Measurements from ENCODE around the gene DIAPH2.

Gene DIAPH2

DNA sequence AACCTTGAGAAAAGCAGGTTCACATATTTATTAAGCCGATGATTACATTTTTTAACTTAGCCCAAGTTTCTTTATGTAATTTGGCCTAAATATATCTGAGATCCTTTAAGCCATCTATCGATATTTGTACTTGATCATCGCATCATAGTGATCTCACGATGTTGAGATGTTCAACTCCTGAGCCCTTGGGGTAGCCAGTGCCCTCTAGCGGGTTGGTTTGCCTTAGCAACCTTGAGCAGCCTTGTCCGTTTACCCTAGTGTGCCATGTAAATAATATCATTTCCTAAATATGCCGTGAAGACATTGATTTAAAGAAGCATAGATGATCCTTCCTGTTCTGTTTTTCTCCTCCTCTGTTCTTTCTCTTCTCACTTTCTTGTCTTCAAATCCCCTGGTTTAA is 631.3 kb downstream of the DIAPH2 start:
- no peak for DNase-seq

DNA sequence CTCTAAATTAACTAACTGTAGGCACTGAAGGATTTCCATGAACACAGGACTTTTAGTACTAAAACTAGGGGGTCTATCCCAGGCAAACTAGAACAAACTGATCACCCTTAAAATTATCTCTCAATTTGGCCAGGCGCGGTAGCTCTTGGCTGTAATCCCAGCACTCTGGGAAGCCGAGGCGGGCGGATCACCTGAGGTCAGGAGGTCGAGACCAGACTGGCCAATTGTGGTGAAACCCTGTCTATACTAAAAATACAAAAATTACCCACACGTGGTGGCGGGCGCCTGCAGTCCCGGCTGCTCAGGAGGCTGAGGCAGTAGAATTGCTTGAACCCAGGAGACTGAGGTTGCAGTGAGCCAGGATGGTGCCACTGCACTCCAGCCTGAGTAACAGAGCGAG is 635.7 kb downstream of the DIAPH2 start:
- no peak for DNase-seq

DNA sequence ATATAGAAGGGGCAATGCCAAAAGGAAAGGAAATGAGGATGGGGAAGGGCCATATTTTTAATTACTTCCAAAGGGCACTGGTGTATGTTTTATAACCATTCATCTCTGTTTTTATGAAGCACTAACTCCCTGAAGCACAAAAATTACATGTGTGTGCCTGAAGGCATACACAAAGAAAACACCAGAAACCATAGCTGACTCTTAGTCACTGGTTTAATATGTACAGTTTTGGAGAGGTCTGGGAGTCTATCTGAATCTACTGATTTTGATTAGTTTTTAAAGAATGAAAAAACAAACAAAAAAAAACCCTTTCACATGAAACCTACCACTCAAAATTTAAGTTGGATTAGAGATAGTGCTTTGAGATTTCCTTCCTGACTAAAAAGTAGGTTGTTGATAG is 637.8 kb downstream of the DIAPH2 start:
- DNase-seq: no peak

DNA sequence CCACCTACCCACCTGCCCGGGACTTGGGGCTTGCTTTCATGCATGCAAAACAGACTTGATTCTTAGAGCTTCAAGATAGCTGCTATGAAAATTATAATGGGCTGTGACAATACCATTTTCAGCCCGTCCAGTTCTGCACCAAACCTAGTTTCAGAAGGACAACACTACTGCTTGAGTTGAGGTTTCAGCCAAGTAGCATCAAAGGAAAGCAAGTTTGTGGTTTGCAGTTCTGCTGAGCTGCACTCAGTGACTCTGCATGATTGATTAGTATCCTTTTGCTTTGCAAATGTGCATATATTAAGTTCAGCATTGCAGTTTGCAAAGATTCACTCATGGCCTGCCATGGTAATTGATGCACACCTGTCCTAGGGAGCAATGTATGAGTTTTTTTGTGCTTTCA is 641.8 kb downstream of the DIAPH2 start:
- DNase-seq: no peak

DNA sequence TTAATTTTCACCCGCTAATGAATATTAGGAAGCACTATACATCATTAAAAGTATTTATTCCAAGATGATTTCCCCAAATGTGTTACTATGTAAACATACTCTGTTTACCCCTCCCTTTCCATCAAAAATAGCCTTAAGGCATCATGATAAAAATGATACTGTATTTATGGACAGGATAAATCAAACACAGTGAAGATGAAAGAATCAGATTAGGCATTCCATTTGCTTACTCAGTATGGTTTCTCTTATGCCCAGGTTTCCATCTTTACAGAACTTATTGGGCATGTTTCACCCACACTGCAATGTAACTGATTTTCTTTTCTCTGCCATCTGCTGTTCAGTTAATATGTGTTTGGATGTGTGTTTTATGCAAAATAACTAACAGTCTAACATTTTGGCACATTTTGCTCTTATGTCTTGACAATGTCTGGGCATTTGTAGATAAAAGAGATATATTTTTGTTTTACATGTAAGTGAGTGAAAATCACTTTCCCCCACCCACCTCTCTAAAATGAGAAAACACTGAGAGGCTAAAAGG is 644.3 kb downstream of the DIAPH2 start:
- DNase-seq: no peak

DNA sequence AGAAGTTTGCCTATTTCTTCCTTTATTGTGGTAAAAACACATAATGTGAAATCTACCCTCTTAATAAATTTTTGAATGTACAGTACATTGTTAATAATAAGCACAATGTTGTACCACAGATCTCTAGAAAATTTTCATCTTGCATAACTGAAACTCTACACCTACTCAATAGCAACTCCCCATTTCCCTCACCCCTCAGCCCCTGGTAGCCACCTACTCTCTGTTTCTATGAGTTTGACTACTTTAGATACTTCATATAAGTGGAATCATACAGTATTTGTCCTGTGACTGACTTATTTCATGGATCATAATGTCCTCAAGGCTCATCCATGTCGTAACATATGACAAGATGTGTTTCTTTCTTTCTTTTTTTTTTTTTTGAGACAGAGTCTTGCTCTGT is 645.5 kb downstream of the DIAPH2 start:
- no peak for DNase-seq

DNA sequence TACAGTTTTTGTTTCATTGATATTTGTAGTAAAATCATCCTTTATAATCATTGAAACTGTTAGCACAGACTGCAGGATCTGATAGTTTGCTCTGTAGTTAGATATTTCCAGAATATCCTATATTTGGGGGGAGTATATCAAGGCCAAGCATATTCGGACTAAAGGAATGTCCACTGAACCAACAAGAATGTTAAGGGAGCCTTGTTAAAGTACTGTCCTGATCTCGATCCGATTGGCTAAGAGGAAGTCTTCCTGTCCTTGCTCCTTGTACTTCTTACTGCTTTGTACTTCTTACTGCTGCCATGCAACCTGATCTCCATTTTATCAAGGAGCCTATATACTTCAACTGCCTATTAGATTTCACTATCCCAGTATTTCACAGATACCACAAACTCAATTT is 648.3 kb downstream of the DIAPH2 start:
- DNase-seq: no peak

DNA sequence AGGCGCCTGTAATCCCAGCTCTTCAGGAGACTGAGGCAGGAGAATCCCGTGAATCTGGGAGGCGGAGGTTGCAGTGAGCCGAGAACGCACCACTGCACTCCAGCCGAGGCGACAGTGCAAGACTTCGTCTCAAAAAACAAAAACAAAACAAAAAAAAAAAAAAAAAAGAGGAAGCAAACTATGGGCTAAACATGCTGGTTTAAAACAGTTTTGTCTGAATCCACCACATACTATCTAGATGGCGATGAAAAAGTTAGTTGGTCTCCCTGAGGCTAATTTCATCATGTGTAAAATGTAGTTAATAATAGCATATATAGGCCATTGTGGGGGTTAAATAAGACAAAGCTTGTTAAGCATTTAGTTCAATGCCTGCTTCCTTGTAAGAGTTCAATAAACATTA is 650.2 kb downstream of the DIAPH2 start:
- DNase-seq: no peak

DNA sequence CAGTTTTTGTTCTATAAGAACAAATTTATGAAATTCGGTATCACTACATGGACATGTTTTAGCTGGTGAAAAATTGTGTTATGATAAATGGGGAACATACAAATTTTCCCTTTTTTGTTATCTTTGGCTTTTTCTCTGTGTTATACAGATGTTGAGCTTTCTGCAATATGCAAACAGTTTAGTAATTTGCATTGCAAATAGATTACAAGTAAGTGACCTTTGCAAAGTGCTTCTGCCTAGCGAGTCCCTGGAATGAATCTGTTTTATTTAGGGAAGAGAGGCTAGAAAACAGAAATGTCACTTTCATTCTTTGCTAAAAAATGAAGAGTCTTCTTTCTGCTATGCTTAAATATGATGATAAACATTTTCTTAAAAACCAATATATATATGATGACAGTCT is 660.1 kb downstream of the DIAPH2 start:
- no peak for DNase-seq

DNA sequence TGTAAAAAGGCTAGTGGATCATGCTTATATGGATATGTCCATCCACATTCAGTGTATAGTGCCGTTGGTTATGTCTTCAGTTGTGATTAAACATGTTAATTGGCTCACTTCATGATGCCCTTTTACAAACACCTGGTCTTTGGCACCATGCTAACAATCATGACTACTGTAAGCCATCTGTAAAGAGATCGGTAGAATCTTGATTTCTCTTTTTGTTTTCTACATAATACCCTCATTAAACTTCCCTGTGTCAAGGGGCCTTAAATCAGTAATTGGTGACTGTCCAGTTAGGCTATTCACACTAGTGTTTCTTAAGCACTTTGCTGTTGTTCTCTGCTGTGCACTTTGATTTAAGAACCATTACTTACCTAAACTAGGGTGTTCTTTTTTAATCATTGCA is 674.3 kb downstream of the DIAPH2 start:
- DNase-seq: no peak

DNA sequence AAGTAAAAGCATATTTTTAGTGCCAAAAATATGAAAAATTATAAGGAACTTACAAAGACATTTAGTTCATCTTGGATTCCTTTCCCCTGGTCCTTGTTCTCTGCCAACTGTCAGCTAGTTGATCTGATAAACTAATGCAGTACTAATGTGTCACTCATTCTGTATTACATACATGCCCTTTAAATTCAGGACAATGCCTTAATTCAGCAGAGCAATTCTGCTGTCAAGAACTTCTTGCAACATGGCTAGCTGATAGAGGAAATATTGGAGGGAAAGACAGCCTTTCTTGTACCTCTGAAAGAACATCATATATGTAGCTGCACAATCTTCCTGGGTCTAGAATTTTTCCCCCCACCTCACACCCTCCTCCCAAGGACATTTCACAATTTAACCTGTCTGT is 679.2 kb downstream of the DIAPH2 start:
- DNase-seq: no peak

DNA sequence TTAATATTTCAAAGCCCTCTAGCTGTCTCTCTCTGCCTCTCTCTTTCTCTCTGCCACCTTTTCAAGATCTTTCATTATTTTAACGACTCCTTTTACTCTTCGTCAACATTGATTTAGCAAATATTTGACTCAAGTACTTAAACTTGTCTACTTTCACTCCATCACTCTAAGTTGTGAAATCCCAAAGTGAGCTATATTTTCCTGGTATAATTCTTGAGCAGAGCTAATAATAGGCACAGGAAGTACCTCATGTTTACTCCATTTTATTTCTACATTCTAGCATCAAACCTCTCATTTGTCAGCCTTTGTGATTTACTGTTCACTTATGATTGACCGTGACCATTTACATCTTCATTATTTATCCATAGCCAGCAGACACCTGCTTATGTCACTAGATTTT is 681.6 kb downstream of the DIAPH2 start:
- DNase-seq: no peak

DNA sequence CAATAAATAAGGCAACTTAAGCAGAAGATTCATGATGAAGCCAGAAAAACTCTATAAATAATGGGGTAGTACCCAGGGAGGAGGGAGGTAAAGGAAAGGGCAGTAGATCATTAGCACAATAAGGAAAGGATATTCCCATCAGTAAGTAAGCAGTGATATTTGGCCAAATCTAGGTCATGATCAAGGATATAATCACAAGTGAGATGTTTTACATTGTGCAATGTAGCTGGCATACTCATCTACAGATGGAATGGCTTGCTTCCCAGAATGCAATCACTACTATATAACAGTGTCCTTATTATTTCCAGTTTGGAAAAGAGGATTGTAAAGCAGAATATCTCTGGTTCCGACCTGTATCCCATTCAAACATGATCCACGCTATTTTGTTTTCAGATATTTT is 682.5 kb downstream of the DIAPH2 start:
- no peak for DNase-seq

DNA sequence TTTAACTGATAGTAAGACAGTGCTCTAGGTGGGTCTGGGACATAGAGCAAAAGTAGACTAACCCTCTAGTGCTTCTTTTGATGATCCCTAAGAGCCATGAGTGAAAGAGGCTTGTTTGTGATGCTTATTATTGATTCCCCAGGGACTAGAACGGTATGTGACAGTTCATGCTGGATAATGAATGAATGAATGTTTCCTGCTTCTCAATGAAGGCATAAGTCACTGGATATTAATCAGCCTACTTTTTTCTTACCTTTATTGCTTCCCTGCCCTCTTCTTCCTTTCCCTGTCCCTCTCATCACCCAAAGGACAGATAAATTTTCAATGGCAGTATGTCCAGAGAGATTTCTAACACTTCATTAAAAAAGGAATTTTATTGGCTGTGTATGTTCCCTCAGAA is 685.3 kb downstream of the DIAPH2 start:
- no peak for DNase-seq

DNA sequence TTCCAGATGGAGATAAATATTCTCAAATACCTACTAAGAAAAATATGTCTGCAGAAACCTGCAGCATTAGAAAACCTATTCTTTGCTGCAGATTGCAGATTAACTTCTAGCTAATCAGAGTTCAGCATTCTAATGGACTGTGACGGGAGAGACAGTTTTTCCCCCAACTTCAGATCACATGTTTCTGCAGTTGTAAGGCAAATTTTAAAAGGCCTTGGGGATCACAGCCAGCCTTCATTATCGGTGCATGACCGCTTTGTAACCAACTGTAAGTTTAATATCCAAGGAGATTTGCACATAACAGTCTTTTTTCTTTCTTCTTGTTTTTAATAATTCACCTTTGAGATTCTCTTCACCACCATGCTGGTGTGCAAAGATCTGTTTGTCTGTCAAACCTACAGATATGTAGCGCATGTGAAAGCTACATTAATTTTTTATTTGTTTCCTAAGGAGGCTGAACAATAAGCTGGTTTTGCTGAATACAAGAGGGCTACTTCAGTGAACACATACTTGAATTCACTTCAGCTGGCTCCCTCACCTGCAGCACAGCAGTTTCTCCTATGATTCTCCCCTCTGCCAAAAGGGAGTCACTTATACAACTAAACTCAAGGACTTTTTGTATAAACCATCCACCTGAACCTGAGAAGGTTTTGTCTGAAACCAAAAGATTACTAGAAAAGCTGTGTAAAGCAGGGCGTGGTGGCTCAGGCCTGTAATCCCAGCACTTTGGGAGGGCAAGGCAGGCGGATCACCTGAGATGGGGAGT is 687.5 kb downstream of the DIAPH2 start:
- no peak for DNase-seq

DNA sequence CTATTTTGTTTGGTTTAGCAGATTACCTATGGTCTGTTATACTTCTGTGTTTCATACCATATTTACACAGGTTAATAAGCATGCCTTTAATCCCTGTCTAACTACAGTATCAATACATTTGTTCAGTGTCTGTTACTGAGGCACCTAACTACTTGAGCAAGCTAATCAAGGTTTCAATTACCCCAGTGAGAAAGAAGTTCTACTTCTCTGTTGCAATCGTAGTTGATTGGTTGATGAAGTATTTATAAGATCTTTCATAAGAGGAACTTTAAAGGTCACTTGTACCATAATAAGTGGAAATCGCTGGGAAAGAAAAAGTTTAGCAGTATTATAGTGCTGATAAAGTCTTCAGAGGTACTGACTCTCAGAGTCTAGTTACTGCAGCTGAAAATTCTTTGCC is 689.6 kb downstream of the DIAPH2 start:
- no peak for DNase-seq

DNA sequence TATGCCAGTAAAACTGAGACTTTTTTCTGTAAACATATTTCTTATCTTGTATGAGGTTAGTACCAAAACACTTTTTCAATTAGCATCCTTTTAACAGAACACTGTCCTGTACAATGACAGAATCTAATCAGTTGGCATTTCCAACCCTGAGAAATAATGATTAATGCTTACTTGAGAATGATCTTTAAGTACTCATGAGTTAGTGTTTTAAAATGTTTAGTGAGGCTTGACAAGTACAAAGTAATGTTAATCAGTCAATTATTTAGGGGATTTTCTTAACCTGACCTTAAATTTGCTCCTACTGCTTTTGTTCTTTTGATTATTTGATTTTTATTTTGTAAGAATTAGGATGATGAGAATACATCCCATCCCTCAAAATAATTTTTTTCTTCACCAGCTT is 695.6 kb downstream of the DIAPH2 start:
- DNase-seq: no peak

DNA sequence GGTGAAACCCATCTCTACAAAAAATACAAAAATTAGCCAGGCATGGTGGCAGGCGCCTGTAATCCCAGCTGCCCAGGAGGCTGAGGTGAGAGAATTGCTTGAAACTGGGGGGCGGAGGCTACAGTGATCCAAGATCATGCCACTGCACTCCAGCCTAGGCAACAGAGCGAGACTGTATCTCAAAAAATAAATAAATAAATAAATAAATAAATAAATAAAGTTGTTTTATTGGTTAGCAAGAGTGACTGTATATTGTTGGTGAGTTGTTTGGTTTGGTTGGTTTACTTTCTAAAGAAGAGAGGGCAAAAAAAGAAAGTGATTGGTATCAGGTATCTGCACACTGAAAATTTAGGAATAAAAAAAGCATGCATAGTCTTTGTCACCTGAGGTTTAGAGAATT is 700.0 kb downstream of the DIAPH2 start:
- no peak for DNase-seq

DNA sequence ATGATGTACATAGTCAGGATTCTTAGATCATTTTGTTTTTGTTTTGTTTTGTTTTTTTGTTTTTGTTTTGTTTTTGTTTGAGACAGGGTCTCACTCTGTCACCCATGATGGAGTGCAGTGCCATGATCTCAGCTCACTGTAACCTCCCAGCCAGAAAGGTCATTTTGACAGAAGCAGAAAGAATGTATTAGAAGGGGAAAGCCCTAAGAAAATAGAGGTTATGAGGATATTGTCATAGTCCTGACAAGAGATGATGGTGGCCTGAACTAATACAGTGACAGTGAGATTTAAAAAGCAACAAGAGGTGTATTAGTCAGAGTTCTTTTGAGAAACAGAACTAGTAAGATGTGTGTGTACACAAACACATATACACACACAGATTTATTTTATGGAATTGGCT is 702.4 kb downstream of the DIAPH2 start:
- no peak for DNase-seq

DNA sequence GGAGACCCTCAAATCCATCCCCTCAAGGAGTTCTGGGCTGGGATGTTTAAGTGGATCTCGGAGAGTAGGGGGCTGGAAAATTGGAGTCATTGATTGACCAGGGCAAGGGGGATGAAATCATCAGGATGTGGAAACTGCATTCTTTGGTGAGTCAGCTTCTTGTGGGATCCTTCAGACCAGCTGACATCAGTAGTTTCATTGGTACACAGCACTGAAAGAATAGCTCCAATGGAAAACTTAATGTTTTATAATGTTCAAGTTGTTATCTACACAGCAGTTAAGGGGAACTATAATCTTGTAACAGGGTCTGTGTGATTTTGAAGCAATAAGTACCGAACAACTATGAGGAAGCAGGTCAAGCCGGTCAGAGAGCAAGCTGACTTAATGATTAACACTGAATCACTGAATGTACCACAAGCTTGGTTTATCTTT is 705.1 kb downstream of the DIAPH2 start:
- no peak for DNase-seq

DNA sequence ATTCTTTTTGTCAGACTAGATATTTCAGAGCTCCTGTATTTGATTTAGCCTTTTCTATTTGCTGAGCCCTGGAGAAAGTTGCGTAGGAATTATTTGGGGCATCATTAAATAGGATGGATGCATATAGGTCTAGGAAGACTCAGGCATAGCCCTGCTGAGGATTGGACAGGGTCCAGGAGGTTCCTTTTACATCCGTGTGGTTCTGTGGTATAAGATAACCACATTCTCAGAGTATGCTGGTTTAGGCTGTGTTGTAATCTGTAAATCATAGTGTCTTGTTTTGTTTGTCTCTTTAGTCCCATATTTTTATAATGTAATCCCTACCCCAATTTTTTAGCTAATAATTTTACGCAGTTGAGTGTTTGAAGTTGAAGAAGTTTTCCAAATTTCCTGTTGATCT is 712.7 kb downstream of the DIAPH2 start:
- DNase-seq: no peak

DNA sequence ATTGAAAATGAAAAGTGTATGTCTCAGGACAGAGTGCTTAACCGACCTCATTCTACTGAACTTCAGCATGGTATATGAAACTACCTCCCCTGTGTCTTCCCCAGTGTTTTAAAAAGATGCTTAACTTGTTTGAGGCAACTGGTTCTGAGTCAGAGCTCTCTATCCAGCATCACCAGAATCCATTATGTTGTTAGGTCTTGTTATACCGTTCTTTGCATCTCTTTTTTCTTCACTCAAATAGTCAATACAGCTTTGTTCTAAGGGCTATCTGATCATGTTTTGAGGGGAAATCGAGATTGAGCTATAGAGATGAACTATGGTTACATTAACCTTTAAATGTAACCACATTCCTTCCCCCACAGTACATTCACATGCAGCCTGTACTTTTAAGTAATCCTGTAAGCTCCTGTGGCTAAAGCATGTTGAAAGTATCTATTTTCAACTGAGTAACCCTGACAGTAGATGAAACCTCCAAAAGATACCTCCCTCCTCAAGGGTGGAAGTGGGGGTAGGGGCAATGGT is 713.4 kb downstream of the DIAPH2 start:
- no peak for DNase-seq

DNA sequence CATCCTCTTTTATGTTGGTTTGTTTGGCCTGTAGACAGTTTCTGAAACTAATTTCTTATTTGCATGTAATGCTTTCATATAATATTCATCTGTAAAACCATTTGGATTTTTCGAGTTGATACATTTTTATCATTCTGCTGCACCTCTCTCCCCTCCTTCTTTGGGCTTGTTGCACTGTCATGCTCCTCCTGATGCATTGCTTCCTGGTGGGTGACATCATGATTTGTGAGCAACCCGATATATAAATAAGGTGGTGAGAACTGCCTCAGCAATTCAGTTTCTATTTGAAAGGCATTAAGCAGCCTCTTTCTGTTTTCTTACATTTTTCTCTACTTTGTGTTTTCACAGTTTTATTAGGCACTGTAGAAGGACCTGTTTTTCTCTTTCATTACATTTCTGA is 714.8 kb downstream of the DIAPH2 start:
- no peak for DNase-seq

DNA sequence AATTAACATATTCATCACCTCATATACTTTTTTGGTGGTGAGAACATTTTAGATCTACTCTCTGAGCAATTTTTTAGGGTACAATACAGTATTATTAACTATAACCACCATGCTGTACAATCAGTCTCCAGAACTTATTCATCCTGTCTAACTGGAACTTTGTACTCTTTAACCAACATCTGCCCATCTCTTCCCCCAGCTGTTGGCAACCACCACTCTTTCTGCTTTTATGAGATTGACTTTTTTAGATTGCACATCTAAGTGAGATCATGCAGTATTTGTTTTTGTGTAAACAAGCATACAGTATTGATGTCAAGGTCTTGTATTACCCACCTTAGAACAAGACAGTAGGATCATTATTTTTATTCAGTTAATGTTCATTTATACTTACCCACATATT is 715.9 kb downstream of the DIAPH2 start:
- DNase-seq: no peak

DNA sequence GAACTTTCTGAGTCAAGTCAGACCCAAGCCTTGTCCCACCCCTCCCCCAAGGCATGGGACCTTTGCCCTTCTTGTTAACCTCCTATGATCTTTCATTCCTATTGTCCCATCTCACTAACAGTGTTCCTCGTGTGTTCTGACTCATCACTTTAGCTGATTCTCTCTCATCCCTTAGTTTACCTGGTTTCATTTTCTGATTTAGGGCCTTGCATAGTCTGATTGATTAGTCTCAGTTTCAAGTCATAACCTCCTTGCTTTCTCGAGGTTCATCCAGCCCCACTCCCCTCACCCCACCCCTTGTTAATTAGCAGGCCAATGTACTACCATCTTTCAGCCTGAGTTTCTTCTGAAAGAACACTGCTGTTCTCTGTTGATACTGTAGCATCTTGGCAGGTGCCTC is 716.5 kb downstream of the DIAPH2 start:
- DNase-seq: no peak

Data from SW 1271 (cell line).